Keratinocyte (primary cell): ENCODE data around the gene UQCRC1. TPM values are rescaled to one million over a fixed set of nuclear protein-coding genes. Genes with fewer than 3 reads are reported as not detected.

Experiments
- DNase-seq: peaks from one replicate; pipeline ENCODE4 v3.0.0-alpha.2; 2011; ENCODE audit warnings: low read depth, missing footprints, low spot score
- FAIRE-seq: peaks from 2 replicates; lab custom pipeline; 2011; peaks lifted over from hg19 to GRCh38; lab: Jason Lieb, UNC
- H2AFZ ChIP-seq: 2 replicates; pipeline ENCODE4 v1.6.0; 2012; ENCODE audit warnings: low read length, control low read depth, inconsistent platforms; ENCODE audit not compliant: control insufficient read depth
- H3K27ac ChIP-seq: 2 replicates; pipeline ENCODE4 v1.5.1; 2011; ENCODE audit warnings: low read length; ENCODE audit not compliant: control insufficient read depth, insufficient read depth
- H3K27me3 ChIP-seq: 3 replicates; pipeline ENCODE4 v1.6.0; 2011; ENCODE audit warnings: low read length; ENCODE audit not compliant: control insufficient read depth, insufficient read depth; ENCODE audit errors: extremely low read depth
- H3K36me3 ChIP-seq, 2 experiments: 2 replicates in 1 of 2; 3 replicates in 1 of 2; pipeline ENCODE4 v1.5.1; 2011; ENCODE audit warnings: low read length in 2 of 2, mild to moderate bottlenecking in 1 of 2; ENCODE audit not compliant: control insufficient read depth in 2 of 2, insufficient read depth in 2 of 2; ENCODE audit errors: extremely low read depth in 1 of 2
- H3K4me1 ChIP-seq: 3 replicates; pipeline ENCODE4 v1.5.1; 2011; ENCODE audit warnings: low read length; ENCODE audit not compliant: control insufficient read depth, insufficient read depth; ENCODE audit errors: extremely low read depth
- H3K4me2 ChIP-seq: 3 replicates; pipeline ENCODE4 v1.6.0; 2011; ENCODE audit warnings: low read depth, low read length; ENCODE audit not compliant: control insufficient read depth, insufficient read depth; ENCODE audit errors: extremely low read depth
- H3K4me3 ChIP-seq, 3 experiments: fragments of 200-600 bp in 1 of 3; sonication (generic) in 1 of 3; 2 replicates in 2 of 3; 3 replicates in 1 of 3; pipeline ENCODE4 v1.5.1; 2011 to 2016; ENCODE audit warnings: low read length in 3 of 3, mild to moderate bottlenecking in 3 of 3, control low read depth in 2 of 3, inconsistent platforms in 1 of 3, low read depth in 1 of 3, mixed read lengths in 1 of 3, mixed run types in 1 of 3, moderate library complexity in 1 of 3; ENCODE audit not compliant: control insufficient read depth in 2 of 3, insufficient read depth in 2 of 3; ENCODE audit errors: extremely low read depth in 1 of 3
- H3K79me2 ChIP-seq: 2 replicates; pipeline ENCODE4 v1.6.0; 2012; ENCODE audit warnings: low read length; ENCODE audit not compliant: control insufficient read depth, insufficient read depth
- H3K9ac ChIP-seq: 3 replicates; pipeline ENCODE4 v1.6.0; 2011; ENCODE audit warnings: low read length; ENCODE audit not compliant: control insufficient read depth, insufficient read depth; ENCODE audit errors: extremely low read depth
- H3K9me1 ChIP-seq: 3 replicates; pipeline ENCODE4 v1.6.0; 2011; ENCODE audit warnings: low read length; ENCODE audit not compliant: control insufficient read depth, insufficient read depth; ENCODE audit errors: extremely low read depth
- H3K9me3 ChIP-seq: 2 replicates; pipeline ENCODE4 v1.5.1; 2012; ENCODE audit warnings: low read depth, low read length; ENCODE audit not compliant: control insufficient read depth
- H4K20me1 ChIP-seq: 3 replicates; pipeline ENCODE4 v1.6.0; 2011; ENCODE audit warnings: low read length; ENCODE audit not compliant: control insufficient read depth, insufficient read depth; ENCODE audit errors: extremely low read depth
- CTCF ChIP-seq, 3 experiments: IDR thresholded peaks in 1 of 3; conservative IDR thresholded peaks in 1 of 3; optimal IDR thresholded peaks in 1 of 3; 2 replicates in 2 of 3; 3 replicates in 1 of 3; pipeline versions ENCODE3 to v1.5.1; 2011; ENCODE audit warnings: low read length in 3 of 3, mild to moderate bottlenecking in 3 of 3, moderate library complexity in 2 of 3, control low read depth in 1 of 3, inconsistent platforms in 1 of 3; ENCODE audit not compliant: insufficient read depth in 2 of 3; ENCODE audit errors: extremely low read depth in 1 of 3
- EZH2 ChIP-seq: IDR thresholded peaks from one replicate; pipeline ENCODE4 v1.6.1; 2012; ENCODE audit warnings: inconsistent platforms, mild to moderate bottlenecking, low read length, moderate library complexity
- dilution Hi-C: fragments of 300-500 bp; cut with MboI; formaldehyde crosslinking; loops from one replicate; pipeline ENCODE4 v1.7.0; 2020; ENCODE audit warnings: low sequenced_read_pairs; ENCODE audit not compliant: extremely low pct_ligation_motif_present
- polyA plus RNA-seq, 5 experiments: library from polyadenylated mRNA; depleted of rRNA in 3 of 5; stranded (reverse) in 3 of 5; stranded (forward) in 1 of 5; unstranded in 1 of 5; fragments of >200 nt; gene quantifications; 1 replicate in 1 of 5; 2 replicates in 3 of 5; 3 replicates in 1 of 5; pipeline versions ENCODE4 v1.2.1 to v1.2.3, GENCODE V29; 2011 to 2012; ENCODE audit warnings: missing spikeins in 2 of 5, low read depth in 1 of 5, low replicate concordance in 1 of 5

UQCRC1 gene
- polyA plus RNA-seq, 1 donor (not counting 4 experiments of a cell fraction or from before 2014, with no cell fraction given) = 440 TPM

DNA sequence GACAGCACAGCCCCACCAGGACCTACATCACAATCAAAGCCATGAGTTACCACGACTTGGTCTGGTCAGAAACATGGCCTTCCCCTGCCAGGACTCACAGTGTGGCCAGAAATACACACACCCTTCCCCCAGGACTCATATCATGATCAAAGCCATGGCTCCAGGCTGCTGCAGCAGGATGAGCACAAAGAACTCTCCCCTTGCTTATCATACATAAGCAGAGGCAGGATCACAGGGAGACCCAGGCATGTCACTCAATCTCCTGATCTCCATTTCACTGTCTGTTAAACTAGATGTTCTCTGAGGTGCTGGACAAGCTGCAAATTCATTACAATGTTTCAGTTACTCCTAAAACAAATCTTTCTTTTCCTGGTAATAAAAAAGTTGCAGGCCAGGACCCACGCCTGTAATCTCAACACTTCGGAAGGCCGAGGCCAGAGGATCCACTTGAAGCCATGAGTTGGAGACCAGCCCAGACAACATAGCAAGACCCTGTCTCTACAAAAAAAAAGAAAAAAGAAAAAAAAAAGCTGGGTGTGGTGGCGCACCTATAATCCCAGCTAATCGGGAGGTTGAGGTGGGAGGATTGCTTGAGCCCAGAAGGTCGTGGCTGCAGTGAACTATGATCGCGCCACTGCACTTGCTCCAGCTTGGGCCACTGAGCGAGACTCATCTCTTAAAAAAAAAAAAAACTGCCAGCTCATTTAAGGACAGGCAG lies 54.1 kb downstream of the UQCRC1 start:
- H3K79me2 ChIP-seq = no peaks in the 10 kb centered on the region
- H3K27ac ChIP-seq = no peak overlapping the region
- H3K9me1 ChIP-seq = no peaks in the 10 kb centered on the region
- H3K4me2 ChIP-seq = peak overlapping the region; percentile 62
- peak overlapping the region in 1 of 3 experiments; percentile 63 for H3K4me3 ChIP-seq
- H3K36me3 ChIP-seq = peaks cover 10 to 21% of the 10 kb centered on the region in 2 experiments
- H3K27me3 ChIP-seq = no peaks in the 10 kb centered on the region
- H3K9me3 ChIP-seq = no peaks in the 10 kb centered on the region
- peaks cover 32% of the 10 kb centered on the region for H3K4me1 ChIP-seq
- H3K9ac ChIP-seq = peak overlapping the region; percentile 54
- no peak for DNase-seq
- TF ChIP-seq EZH2 = no peak
- TF ChIP-seq CTCF (optimal IDR thresholded peaks at IDR 0.05 in 1 of 3, IDR thresholded peaks at IDR 0.05 in 1 of 3, conservative IDR thresholded peaks at IDR 0.05 in 1 of 3; ENCODE audit: extremely low read depth in 1 of 3, insufficient read depth in 2 of 3, low read length in 3 of 3) = no peak
- dilution Hi-C loops = no loop called here
- H2AFZ ChIP-seq = no peak overlapping the region
- no peak for FAIRE-seq
- peaks cover 8% of the 10 kb centered on the region for H4K20me1 ChIP-seq

DNA sequence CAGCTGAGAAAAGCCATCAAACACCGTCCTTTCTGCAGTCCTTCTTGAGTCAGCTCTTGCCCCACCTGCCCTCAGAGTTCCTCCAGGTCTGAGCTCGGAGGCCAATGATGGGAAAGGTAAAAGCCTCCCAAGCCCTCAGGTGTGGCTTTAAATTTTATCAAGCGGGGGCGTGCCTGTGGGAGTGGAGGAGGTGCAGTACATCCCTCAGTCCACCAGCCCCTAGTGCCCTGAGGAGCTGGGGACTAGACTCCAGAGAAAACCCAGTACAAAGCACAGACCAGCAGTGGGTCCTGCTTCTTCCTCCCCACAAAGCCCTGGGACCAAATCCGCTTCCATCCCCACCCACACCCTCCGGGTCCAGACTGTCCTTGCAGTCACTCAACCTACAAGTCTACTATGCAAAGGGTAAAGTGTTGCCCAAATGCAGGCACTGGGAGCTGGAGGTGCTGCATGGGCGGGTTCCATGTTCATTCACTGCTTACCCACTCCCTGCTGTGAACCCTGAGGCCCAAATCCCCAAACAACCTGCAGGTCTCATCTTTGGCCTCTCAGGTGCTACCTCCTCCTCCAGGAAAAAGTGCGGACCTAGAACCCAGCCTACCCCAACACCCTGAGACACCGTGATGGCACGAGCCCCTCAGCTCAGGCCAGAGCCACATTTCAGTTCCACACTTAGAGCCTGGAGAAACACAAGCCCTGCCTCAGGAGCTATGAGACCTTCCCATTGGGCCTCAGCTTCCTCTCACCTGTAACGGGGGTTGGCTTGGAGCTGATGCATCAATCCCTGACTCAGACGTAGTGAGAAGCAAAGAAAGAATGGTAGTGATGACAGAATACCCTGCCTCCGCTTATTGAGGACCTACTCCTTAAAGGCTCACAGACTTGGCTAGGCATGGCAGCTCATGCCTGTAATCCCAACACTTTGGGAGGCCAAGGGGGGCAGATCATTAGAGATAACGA lies 55.3 kb downstream of the UQCRC1 start:
- no peaks in the 10 kb centered on the region for H3K9me3 ChIP-seq
- peaks cover 12 to 16% of the 10 kb centered on the region in 2 experiments for H3K36me3 ChIP-seq
- no peak for DNase-seq
- dilution Hi-C loops = no loop called here
- no peak overlapping the region for H3K9ac ChIP-seq
- H3K9me1 ChIP-seq = no peaks in the 10 kb centered on the region
- H3K4me2 ChIP-seq = no peak overlapping the region
- no peak for FAIRE-seq
- H3K4me1 ChIP-seq = peaks cover 28% of the 10 kb centered on the region
- no peaks in the 10 kb centered on the region for H3K27me3 ChIP-seq
- no peak overlapping the region for H3K27ac ChIP-seq
- H3K4me3 ChIP-seq = no peak overlapping the region
- H2AFZ ChIP-seq = no peak overlapping the region
- H4K20me1 ChIP-seq = peaks cover 5% of the 10 kb centered on the region
- H3K79me2 ChIP-seq = no peaks in the 10 kb centered on the region
- TF ChIP-seq EZH2 = no peak
- TF ChIP-seq CTCF (optimal IDR thresholded peaks at IDR 0.05 in 1 of 3, IDR thresholded peaks at IDR 0.05 in 1 of 3, conservative IDR thresholded peaks at IDR 0.05 in 1 of 3; ENCODE audit: extremely low read depth in 1 of 3, insufficient read depth in 2 of 3, low read length in 3 of 3) = no peak
